ENCODE measurements around the gene SYT17.

The SYT17 gene

DNA sequence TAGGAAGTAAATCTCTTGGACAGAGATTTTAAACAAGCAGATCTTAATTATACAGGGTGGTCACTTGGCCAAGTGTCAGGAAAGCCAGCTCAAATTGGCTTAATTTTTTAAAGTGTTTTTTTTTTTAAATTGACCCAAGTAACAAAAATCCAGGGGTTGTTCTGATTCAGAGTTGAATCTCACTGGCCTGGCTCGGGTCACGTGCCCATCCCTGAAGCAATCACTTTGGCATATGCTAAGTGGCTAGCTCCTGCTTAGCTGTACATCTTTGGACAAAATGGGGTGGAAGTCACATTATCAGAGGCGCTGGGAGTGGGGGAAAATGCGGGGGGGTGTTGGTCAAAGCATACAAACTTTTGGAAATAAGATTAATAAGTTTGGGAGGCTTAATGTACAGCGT lies 141.1 kb downstream of the SYT17 start:
- no peak overlapping the region for H2AFZ ChIP-seq (ENCODE audit: low read length)
- TF ChIP-seq EZH2 (IDR thresholded peaks at IDR 0.05; ENCODE audit: borderline replicate concordance, low read length) (no peak), CTCF (IDR thresholded peaks at IDR 0.05; ENCODE audit: low read length) (no peak)
- no peaks in the 10 kb centered on the region for H3K4me1 ChIP-seq (ENCODE audit: insufficient read depth, low read length, severe bottlenecking)
- H4K20me1 ChIP-seq (ENCODE audit: insufficient read depth, low read length): no peaks in the 10 kb centered on the region
- no peaks in the 10 kb centered on the region for H3K36me3 ChIP-seq (ENCODE audit: insufficient read depth, low read length)
- no peak overlapping the region for H3K4me2 ChIP-seq (ENCODE audit: low read length)
- no peaks in the 10 kb centered on the region for H3F3A ChIP-seq (ENCODE audit: insufficient read depth, low read length)
- no peaks in the 10 kb centered on the region for H3K9me3 ChIP-seq (ENCODE audit: low read length)
- no peak overlapping the region for H3K9ac ChIP-seq (ENCODE audit: low read length)
- no peaks in the 10 kb centered on the region for H3K9me2 ChIP-seq (ENCODE audit: low read depth, low read length)
- H3K27ac ChIP-seq (ENCODE audit: low read depth, low read length, poor library complexity, severe bottlenecking): no peak overlapping the region
- H3K27me3 ChIP-seq (ENCODE audit: insufficient read depth, low read length): no peaks in the 10 kb centered on the region
- H3K79me2 ChIP-seq (ENCODE audit: insufficient read depth, low read length): no peaks in the 10 kb centered on the region
- H3K4me3 ChIP-seq (ENCODE audit: low read depth, low read length, poor library complexity, severe bottlenecking): no peak overlapping the region

DNA sequence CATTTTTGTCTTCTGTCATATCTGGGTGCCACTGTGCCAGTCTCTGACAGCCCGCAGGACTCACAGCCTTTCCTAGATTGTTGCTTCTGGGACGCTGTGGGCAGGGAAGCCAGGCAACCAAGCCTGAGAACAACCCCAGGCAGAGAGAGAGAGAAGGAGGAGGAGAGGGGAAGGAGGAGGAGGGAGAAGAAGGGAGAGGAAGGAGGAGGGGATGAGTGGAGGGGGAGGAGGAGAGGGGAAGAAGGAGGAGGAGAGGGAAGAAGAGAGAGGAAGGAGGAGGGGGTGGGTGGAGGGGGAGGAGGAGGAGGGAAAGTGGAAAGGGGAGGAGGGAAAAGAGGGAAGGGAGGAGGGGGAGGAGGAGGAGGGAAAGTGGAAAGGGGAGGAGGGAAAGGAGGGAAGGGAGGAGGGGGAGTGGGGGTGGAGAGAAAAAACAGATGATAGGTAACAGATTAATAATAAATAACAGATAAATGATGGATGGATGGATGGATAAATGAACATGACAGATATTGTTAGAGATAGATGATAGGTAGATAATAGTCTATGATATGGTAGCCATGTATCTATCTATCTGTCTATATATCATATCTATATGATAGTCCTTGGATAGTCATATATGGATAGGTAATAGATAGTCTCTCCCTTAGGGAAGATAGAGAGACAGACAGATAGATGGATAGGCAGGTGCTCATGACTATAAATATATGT lies 146.8 kb downstream of the SYT17 start:
- Histone ChIP-seq H3K9ac (ENCODE audit: low read length) (no peak overlapping the region), H3K27ac (ENCODE audit: low read depth, low read length, poor library complexity, severe bottlenecking) (no peak overlapping the region), H3K27me3 (ENCODE audit: insufficient read depth, low read length) (no peaks in the 10 kb centered on the region), H3F3A (ENCODE audit: insufficient read depth, low read length) (no peaks in the 10 kb centered on the region), H3K9me3 (ENCODE audit: low read length) (no peaks in the 10 kb centered on the region), H3K79me2 (ENCODE audit: insufficient read depth, low read length) (no peaks in the 10 kb centered on the region), H3K9me2 (ENCODE audit: low read depth, low read length) (no peaks in the 10 kb centered on the region), H3K4me1 (ENCODE audit: insufficient read depth, low read length, severe bottlenecking) (no peaks in the 10 kb centered on the region), H4K20me1 (ENCODE audit: insufficient read depth, low read length) (no peaks in the 10 kb centered on the region), H3K4me2 (ENCODE audit: low read length) (no peak overlapping the region), H2AFZ (ENCODE audit: low read length) (no peak overlapping the region), H3K4me3 (ENCODE audit: low read depth, low read length, poor library complexity, severe bottlenecking) (no peak overlapping the region), H3K36me3 (ENCODE audit: insufficient read depth, low read length) (no peaks in the 10 kb centered on the region)
- TF ChIP-seq EZH2 (IDR thresholded peaks at IDR 0.05; ENCODE audit: borderline replicate concordance, low read length): no peak
- TF ChIP-seq CTCF (IDR thresholded peaks at IDR 0.05; ENCODE audit: low read length): no peak

GRCh38 chr16:19315889-19316433 lies 147.9 kb downstream of the SYT17 start:
- TF ChIP-seq CTCF (IDR thresholded peaks at IDR 0.05; ENCODE audit: low read length) (no peak), EZH2 (IDR thresholded peaks at IDR 0.05; ENCODE audit: borderline replicate concordance, low read length) (no peak)
- H3K36me3 ChIP-seq (ENCODE audit: insufficient read depth, low read length): no peaks in the 10 kb centered on the region
- H3K4me3 ChIP-seq (ENCODE audit: low read depth, low read length, poor library complexity, severe bottlenecking): no peak overlapping the region
- H3K27ac ChIP-seq (ENCODE audit: low read depth, low read length, poor library complexity, severe bottlenecking): no peak overlapping the region
- no peaks in the 10 kb centered on the region for H4K20me1 ChIP-seq (ENCODE audit: insufficient read depth, low read length)
- no peak overlapping the region for H2AFZ ChIP-seq (ENCODE audit: low read length)
- no peaks in the 10 kb centered on the region for H3K9me2 ChIP-seq (ENCODE audit: low read depth, low read length)
- no peak overlapping the region for H3K4me2 ChIP-seq (ENCODE audit: low read length)
- H3K79me2 ChIP-seq (ENCODE audit: insufficient read depth, low read length): no peaks in the 10 kb centered on the region
- no peaks in the 10 kb centered on the region for H3F3A ChIP-seq (ENCODE audit: insufficient read depth, low read length)
- no peaks in the 10 kb centered on the region for H3K9me3 ChIP-seq (ENCODE audit: low read length)
- no peaks in the 10 kb centered on the region for H3K27me3 ChIP-seq (ENCODE audit: insufficient read depth, low read length)
- no peaks in the 10 kb centered on the region for H3K4me1 ChIP-seq (ENCODE audit: insufficient read depth, low read length, severe bottlenecking)
- no peak overlapping the region for H3K9ac ChIP-seq (ENCODE audit: low read length)

Measured in OCI-LY1 (cell line).